ENCODE results near the gene SESN1.

SESN1 gene

DNA sequence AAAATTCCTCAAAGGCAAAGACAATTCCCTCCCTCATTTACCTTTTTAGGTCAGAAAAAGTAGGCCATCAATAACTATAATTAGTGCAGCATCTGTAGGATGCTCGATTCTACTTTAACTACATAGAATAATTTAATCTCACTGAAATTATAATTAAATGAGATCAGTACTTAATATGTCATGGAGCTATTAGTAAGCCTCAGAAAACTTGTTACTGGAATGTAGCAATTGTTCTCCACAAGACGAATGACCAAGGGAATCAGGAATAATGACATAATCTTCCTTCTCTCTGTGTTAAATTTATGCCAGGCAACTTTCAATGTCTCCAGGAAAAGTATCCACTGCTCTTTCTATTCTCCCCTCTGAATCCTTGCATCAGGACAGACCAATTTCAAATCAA lies 34.1 kb downstream of the SESN1 start:
- no peak for DNase-seq (ENCODE audit: low read depth)

DNA sequence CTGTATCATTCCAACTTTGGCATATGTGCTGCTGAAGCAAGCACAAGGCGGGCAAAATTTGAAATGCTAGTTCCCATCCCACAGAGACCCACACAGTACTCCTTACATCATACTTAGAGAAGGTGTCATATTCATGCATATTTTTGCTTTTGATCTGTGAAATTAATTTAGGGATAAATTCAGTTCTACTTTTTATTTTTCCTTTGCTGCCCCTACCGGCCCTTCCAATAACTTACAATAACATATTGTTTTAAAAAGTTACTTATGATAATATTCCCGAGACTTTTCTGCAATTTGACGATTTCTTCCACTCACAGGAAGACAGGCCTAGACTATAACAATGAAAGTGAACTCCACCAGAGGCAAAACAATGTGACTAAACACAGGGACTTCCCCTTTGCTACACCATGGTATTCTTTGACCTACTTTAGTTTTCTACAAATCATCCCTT lies 35.0 kb downstream of the SESN1 start:
- DNase-seq (ENCODE audit: low read depth), result no peak

DNA sequence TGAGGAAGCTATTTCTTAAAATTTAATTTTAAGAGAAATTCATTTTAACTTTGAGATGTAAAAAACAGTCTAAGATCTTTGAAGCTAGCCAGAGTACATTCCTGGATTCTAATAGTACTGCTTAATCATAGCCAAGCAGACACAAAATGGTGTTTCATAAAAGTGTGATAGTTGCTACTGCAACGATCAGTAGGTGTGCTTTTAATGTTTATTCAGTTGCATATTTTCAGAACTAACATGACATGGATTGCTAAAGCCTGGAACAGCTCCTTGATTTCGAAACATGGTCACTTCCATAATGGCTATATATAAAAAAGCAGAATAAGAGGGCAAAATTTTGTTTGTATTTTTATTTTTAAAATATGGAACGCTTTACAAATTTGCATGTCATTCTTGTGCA lies 35.5 kb downstream of the SESN1 start:
- no peak for DNase-seq (ENCODE audit: low read depth)

DNA sequence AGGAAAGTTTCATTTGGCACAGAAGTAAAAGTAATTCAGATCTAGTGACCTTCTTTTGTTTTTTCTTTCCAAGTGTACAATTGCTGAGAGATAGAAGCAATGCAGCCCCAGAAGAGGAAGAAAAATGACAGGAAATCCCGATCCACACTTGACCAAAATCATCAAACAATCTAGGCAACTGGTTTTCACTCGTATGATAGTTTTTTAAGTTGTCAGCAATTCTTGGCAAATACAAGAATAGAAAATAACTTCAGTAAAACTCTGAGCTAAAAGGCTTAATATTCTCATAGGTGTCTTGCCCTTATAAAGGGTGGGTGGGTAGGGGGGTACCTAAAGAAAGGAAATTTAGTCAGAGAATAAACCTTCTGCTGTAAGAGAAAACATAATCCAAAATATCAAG lies 36.0 kb downstream of the SESN1 start:
- DNase-seq (ENCODE audit: low read depth), result no peak

DNA sequence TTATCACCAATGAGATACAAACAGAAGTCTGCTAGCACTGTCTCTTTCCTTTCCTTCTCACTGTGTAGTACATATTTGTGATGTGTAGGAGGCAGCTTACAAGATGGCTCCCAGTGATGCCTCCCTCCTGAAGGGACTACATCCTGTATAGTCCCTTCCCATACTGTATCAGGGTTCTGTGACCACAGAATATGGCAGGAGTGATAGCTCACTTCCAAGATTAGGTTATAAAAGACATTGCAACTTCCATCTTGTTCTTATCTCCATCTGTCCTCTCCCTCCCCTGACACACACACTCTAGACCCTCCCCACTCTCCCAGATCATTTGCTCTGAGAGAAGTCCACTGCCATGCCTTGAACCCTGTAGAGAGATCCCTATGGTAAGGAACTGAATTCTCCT lies 38.0 kb downstream of the SESN1 start:
- DNase-seq (ENCODE audit: low read depth), result no peak

DNA sequence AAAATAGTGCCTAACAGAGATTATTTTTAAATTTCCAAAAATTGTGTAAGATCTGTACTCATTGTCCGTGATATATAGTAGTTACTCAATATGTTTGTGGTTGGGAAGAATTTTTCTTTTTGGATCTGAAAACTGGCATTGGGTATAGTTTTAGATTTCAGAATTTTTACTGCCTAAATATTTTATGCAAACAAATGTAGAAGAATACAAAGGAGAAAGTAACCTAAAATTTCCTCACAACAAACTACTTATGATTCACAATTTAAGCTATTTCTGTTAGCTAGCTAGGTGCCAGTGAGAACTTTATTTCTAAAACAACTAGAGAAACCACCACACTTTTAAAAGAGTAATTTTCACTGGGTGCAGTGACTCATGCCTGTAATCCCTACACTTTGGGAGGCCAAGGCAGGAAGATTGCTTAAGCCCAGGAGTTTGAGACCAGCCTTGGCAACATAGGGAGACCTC lies 38.8 kb downstream of the SESN1 start:
- no peak for DNase-seq (ENCODE audit: low read depth)

DNA sequence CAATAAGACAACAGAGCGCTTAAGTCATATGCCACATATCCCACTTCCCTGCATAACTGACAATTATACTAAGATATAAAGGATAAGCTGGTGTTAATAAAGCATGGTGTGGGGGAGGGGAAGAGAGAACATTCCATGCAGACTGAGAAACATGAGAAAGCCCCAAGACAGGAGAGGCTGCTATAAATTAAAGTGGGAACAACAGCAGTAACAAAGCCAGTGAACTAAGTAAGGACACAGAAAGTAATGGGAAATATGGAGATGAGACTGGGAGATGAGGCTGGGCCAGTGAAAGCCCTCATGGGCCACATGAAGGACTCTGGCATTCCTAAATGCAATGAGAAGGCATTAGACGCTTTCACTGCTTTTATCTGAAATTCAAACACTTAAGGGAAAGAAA lies 41.3 kb downstream of the SESN1 start:
- DNase-seq (ENCODE audit: low read depth), result no peak

DNA sequence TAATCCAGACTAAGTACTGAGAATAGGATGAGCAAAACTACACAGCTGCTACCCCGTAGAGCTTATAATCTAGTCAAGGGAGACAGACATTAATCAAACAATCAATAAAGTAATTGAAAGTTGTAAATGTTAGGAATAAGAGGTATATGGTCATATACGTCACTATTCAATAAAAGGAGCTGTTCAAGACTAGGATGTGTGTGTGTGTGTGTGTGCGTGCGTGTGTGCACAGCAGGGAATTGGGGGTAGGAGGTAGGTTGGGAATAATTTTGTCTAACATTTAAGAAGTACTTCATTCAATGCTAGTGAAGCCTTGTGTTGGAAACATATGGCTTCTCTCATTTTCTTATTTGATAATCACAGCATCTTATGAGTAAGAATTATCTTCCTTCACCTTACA lies 41.8 kb downstream of the SESN1 start:
- no peak for DNase-seq (ENCODE audit: low read depth)

DNA sequence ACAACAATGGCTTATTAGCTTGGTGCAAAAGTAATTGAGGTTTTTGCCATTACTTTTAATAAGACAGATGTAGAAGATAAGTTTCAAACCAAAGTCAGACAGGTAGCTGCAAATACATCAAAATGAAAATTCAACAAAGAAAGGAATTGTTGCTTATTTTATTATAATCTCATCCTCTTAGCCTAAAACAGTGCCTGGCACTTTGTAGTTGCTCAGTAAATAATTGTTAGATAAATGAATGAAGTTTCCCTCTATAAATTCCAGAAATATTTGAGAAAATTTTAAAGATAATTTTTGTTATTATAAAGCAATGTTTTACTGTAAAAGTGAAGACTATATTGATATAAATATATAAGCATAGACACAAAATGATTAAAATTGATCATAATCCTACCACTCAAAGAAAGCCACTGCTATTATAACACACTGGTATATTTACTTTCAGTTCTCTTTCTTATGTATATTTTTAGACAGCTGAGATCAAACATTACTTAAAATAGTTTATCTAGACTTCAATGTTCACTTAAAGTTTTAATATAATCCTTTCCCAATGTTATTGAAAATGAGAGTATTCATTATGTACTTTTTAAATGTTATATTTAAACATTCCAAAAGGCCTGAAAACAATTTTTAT lies 42.5 kb downstream of the SESN1 start:
- DNase-seq (ENCODE audit: low read depth), result no peak

DNA sequence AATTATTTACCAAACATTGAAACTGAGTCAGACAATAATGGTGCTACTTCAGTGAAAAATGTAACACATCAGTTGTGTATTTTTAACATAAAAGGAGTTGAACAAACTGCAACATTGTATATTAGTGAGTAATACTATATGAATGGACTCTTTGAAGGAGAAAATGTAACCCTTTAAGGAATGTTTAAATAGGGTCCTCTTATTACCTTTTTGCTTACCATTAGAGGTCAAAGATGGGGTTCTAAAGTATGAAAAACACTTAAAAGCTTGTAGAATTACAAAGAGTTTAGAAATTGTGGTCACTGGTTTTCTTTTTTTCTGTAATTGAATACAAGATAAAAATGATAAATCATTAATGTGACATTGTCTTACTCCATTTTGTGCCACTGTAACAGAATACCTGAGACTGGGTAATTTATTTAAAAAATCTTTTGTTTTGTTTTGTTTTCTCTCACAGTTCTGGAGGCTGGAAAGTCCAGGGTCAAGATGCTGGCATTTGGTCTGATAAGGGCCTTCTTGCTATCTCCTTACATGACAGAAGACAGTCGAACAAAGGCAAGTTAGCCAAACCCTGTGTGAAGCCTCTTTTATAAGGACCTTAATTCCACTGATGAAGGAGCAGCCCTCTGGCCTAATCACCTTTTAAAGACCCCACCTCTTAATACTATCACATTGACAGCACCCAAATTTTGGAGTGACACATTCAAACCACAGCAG lies 43.2 kb downstream of the SESN1 start:
- DNase-seq (ENCODE audit: low read depth), result no peak

DNA sequence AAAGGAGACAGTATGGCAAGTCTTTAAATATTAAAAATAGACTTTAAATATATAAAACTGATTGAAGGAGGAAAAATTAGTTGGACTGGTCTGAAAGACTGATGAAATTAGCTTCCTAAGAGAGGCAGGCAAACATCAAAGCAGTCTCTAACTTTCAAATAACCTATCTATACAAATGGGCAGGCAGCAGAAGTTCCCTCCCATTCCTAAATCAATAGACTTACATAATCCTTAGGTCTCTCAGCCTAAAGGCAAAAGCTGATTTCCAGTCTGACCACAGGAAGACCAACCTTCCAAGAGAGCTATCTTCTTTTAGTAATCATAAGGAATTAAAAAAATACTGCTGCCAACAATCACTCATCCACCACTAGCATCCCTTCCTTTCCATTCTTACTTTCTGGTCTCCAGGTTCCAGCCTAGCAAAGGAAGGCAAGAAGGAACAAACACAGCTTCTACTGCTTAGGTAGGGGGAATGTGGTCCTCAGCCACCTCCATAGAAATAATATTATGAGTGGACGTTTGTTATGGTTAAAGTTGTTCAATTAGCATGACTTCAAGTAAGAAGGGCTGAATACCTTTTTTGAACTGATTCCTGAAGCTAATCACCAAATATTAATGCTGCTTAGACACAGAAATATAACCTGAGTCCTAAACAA lies 44.1 kb downstream of the SESN1 start:
- no peak for DNase-seq (ENCODE audit: low read depth)

DNA sequence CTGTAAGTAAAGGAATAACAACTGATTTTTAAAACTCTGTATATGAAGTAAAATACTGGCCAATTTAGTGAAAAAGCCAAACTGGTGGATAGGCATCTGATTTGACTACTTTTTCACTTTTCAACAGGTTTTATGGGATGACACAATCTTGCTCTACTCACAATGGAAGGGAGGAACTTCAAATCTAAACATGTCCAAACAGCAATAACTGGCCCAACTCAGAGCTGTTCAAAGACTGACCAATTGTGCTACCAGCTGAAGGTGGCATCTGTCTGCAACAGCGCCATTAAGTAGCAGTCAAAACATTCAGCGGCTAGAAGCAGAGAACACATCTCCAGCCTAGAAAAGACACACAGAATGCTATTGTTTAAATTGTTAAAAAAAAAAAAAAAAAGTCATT lies 44.6 kb downstream of the SESN1 start:
- DNase-seq (ENCODE audit: low read depth), result no peak

DNA sequence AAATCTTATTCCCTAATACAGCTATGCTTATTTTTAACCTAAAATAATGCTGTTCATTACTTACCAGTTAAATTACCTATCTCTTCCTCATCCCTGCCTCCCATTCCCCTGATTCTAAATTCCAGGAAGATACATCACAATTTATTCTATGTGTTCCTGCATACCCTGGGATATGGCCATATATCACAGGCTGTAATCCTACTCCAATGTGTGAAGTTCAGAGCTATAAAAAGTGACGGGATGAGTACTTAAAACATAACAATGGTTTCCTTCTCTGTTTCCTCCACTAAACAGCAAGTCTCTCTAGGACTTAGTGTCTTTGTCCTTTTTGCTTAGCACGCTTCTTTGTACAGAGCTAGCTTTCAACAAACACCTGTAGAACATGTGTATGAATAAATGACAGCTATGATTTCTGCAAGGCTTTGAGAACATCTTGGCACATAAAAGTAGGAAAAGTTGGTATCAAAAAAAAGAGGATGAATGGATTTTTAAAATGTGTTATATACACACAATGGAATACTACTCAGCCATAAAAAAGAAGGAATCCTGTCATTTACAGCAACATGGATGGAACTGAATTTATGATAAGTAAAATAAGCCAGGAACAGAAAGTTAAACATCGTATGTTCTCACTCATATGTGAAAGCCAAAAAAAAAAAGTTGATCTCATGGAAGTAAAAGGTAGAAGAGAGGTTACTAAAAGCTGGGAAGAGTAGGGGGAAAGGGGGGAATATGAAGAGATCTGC lies 45.8 kb downstream of the SESN1 start:
- no peak for DNase-seq (ENCODE audit: low read depth)

DNA sequence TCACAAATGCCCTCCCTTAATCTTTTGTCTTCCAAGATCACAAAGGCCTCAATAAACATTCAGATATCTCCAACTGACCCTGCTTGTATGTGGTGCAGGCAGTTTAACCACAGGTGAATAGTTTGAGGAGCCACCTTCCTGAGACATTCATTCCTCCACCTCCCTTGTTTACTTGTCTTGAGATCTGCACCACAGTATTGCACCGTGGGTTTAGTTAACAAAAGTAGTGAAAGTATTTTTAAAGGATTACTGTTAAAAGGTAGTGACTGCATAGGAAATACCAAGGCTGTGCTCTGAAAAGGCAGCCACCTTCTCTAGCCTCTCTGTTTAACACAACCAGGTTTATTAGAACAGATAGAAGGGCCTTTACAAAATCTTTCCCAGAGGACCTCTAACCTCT lies 46.5 kb downstream of the SESN1 start:
- no peak for DNase-seq (ENCODE audit: low read depth)

DNA sequence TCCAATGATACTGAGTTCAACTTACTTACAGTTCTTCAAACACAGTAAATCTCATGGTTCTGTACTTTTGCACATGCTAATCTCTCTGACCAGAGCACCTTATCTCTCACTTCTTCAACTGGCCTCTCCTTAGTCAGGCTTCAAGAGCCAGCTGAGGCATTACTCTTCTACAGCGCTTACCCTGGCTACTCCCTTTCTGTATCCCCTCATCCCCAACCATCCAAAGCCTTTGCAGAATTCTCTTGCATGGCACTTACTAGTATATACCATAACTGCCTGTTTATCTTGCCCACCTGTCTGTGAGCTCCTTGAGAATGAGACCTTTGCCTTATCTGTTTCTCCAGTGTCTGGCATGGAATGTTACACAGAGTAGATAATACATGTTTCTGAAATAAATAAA lies 49.2 kb downstream of the SESN1 start:
- DNase-seq (ENCODE audit: low read depth), result no peak

DNA sequence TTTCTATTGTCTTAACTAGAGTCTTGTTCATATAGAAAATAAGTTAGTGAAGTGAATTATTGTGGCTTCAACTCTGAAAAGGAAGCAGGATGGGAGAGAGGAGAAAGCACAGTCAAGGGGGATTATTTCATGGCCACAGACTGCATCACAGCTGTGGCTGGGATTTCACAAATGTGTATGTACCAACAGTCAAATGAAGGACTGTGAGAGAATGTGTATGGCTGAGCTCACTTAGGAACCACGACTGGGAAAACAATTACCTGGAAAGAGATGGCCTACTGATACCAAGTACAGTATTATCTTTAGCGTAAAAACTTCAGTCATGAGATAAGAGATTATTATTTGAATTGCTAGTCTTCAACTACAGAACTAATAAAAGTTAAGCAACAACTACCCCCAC lies 54.9 kb downstream of the SESN1 start:
- DNase-seq (ENCODE audit: low read depth), result no peak

DNA sequence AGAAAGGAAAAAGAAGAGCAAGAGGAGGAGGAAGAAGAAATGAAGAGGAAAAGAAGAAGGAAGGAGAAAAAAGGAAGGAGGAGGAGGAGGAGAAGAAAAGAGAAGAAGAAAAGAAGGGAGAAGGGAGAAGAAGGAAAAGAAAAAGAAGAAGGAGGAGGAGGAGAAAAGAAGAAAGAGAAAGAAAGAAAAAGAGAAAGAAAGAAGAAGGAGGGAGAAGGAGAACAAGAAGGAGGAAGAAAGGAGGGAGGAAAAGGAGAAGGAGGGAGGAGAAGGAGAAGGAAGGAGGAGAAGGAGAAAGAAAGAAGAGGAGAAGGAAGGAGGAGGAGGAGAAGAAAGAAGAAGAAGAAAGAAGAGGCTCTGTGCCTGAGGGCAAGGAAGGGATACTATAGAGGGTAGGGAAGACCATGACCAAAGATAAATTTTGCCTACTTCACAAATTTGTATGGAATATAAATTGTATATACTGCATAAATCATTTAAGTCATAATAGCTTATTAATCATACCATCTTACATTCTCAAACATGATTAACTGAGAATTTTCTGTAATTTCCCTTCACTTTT lies 55.7 kb downstream of the SESN1 start:
- no peak for DNase-seq (ENCODE audit: low read depth)

DNA sequence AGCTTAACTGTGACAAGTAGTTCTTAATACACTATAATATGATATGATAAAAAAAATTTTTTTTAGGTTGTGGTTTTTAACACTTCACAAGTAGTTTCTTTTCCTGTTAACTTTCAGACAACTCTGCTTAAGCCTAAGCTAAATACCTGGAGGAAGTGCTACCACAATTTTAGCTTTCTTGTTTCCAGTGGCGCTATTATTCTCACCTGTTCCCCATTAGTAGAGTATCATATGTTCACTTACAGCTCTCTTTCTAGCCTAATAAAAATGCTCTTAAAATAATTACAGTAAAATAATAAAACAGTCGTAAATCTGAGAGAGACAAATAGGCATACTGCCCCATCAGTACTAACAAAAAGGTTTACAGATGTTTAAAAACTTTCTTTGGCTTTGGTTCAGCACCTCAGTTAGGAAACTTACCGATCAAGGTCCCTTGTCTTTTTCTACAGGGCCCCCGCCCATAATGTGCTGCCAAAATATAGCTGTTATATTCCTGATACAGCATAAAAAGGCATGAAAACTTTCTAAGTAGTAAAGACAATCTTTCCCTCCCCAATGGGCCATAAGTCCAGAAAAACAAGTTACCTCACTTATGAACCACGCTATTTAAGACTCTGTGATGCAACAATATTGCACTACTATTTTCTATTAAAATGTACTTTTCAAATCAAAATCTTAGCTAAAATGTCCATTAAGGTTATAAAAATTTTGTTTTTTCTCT lies 57.9 kb downstream of the SESN1 start:
- no peak for DNase-seq (ENCODE audit: low read depth)

DNA sequence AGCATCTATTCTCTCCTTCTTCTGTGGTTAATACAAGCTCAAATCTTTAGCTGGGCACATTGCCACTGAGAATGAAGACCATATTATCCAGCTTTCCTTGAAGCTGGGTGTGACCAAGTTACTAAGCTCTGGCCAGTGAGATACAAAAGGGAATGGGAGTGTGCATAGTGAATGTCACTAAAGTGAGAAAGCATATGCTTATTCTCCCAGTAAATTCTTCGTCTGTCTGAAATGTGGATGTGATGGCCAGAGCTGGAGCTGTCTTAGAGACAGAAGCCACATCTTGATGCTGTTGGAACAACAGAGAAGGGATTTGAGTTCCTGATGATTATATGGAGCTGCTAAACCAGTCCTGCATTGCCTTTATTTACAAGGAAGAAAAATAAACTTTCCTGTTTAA lies 60.1 kb downstream of the SESN1 start:
- no peak for DNase-seq (ENCODE audit: low read depth)

DNA sequence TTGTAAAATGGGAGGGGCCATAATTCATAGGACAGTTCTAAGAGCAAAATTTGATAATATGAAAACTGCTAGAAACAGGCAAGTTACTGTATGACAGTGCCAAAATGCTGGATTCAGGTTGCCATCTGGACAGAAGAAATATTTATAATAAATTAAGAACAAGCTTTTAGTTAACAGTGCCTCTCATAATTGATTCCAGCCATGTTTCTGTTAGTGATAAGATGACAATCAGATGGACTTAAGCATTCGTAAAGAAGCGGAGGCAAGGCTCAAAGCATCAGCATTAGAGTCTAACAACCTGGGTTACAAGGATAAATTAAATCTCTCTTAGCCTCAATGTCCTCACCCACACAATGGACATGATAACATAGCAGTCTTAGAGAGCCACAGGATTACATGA lies 61.0 kb downstream of the SESN1 start:
- no peak for DNase-seq (ENCODE audit: low read depth)

DNA sequence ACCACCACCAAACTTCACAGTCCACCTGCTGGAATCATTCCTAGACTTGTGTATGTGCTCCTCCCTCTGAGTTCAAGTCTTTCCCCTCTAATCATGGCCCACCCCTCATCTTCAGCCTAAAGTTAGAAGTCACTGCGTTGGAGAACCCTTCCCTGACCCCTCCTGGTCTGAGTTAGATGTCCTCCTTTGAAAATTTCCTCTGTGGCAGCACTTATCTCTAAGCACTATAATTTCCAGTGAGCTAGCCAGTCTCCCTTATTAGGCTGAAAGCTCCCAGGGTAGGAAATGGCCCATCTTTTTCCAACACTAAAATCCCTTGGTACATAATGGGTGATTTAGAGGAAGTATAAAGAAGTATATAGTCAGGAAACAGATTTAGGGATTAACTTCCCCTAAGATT lies 63.2 kb downstream of the SESN1 start:
- no peak for DNase-seq (ENCODE audit: low read depth)

DNA sequence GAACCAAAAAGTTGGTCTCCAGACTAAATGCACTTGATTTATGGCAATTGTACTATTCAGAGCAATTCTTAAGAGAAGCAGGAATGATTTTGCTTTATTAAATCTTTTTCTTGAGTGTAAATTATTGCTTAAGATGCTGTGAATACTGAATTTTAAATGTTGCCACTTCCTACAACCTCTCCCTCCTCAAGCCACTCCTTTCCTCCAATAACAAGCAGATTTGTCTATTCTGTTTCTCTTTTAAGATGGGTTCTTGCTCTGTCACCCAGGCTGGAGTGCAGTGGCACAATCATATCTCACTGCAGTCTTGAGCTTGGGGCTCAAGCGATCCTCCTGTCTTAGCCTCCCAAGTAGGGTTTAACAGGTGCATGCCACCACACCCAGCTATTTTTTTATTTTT lies 65.3 kb downstream of the SESN1 start:
- DNase-seq (ENCODE audit: low read depth), result no peak

Measured in activated gamma-delta T cell treated with anti-CD3 and anti-CD28 coated beads, Interleukin-2, amount 50 U/mL, for 16 hours (primary cell).